GM21423 (cell line): ENCODE data around the gene MAPK7.

ENCODE experiments used
- ATAC-seq: cut with Tn5 transposase; IDR thresholded peaks from one replicate; pipeline ENCODE4 v1.9.1; 2021; ENCODE audit warnings: mild to moderate bottlenecking, moderate library complexity; ENCODE audit not compliant: unreplicated experiment

The MAPK7 gene

DNA sequence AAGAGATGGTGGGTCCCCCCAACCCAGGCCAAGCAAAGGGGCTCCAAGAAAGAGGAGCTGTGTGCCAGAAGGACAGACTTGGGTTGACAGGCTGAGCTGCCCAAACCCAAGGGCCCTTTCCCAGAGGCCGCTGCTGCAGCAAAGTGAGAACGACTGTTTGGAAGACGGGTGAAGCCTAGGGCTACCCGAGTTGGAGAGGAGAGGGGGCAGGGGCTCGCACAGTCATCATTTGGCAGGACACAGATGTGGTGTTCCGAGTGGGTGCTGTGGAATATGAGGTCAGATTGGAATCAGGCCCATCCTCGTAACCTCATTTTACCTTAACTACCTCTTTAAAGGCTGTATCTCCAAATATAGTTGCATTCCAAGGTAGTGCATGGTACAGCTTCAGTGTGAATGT, 14.0 kb downstream of the MAPK7 start:
- no peak for ATAC-seq

DNA sequence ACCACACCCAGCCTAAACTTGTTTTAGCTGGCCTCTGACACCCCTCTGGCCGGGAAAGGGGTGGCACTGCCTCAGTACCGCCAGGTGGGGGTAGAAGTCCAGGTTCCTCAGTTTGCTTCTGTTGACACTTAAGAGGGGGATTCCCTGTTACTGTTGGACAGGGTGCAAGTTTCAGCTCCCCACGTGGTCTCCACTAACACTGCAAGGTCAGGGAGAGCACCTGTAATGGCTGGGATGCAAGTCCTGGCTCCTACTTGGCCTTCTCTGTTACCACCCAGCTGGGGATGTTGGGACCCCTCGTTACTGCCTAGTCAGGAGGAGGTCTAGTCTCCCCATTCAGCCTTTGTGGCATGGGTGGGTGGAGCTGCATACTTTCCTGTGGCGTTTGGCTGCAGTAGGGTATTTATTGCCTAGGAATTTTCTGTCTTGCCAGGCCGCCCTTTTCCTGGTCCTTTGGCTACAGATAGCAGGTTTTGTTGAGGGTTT, 19.3 kb downstream of the MAPK7 start:
- no peak for ATAC-seq

DNA sequence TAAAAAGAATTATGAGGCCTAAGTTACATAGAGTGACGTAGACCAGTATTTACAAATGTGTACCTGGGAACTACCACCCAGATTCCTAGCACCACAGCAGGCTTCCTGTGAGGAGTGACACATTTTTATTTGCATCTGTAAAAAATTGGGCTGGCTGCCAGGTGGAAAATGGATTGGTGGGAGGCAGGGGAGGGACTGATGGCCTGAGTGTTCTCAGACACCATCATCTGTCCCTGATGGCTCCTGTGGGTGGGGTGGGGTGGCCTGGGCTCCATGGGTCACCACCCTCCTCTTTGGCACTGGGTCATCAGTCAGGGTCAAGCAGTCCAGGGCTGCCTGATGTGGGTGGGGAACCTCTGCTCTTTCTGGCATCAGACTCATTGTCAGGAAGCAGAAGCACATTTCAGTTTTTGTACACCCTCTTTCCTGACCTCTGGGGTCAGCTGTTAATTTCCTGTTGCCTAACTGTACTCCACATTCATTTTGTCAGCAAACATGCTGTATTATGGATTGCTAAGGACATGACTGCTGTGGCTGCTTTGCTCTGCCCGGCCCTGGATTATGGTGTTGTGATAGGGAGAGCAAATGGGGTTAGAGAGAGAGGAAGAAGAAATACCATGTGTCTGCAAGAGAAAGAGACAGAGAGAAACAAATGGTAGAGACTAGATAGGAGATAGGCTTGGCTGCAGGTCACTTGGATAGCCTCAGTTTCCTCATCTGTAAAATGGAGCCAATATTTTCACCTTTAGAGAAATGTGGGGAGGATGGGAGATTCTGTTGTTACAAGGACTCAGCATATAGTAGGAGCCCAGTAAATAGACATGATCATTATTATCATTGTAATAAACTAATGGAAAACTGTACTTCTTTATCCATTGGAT, 20.2 kb downstream of the MAPK7 start:
- ATAC-seq = no peak

DNA sequence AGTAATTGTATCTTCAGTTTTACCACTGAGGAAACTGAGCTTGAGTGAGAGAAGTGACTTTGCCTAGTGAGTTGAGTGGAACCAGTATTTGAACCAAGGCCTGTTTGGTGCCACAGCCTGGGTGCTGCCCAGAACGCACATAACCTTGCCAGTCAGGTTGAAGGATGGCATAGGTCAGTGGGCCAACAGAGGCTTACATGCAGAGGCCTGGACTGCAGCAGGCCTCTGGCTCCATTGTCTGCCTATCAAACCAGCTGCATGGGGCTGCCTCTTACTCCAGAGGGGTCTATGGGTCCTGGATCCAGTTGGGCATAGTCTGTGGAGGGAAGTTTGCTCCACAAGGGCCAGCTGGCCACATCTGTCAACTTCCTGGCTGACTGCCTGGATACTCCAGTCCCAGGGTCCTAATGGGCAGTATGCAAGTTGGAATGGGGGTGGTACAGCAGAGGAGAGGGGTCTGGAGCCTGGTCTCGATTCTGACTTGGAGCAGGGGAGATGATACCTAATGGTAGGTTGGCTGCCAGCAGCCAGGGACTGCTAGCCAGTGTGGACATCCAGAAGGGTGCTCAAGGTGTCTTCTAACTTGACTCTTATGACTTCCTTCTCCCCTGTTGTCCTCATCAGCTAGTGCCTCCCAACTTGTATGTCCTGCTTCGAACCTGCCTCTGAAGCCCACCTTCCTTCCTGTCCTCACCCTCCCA, 21.6 kb downstream of the MAPK7 start:
- ATAC-seq = no peak

DNA sequence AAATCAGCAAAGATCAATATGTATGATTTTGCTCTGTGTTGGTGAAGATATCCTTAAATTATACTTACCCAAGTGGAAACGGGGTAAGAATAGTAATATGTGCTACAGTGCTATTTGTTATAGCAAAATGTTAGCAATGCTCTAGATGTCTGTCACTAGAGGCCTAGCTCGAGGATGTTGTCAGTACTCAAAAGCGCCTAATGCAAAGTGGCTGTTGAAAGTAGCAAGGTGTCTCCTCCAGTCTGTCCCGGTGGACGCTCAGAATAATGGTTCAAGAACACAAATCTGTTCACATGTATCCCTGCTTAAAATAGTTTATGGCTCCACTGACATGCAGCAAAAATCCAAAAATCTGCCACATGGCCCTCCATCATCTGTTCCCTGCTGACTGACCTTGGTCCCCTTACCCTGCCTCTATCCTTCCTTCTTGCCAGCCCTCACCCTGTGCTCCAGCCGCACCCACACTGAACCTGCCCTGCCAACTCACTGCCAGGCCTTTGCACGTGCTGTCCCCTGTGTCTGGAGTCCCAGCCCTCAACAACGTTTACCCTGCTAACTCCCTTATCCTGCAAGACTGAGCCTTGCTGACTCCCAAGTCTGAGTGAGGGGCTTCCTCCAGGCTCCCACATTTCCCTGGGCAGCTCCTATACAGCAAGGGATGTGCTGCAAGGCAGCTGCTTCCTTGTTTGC, 23.2 kb downstream of the MAPK7 start:
- ATAC-seq = no peak

DNA sequence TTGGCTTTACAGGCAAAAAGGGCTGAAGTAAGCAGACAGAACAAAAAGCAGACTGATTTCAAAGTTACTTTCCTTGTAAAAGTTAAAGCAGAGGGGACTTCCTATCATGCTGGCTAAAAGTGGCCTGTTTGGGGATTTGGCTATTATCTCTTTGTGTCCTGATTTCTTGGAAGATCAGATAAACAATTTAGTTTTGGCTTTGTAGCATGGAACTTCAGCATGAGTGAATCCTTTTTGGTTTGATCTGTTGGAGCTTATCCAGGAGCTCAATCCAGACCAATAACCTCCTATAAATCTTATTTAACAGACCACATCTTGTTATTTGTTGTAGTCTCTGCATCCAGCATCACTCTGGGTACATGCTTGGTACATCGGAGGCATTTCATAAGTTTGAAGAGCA, 23.9 kb downstream of the MAPK7 start:
- ATAC-seq = no peak

DNA sequence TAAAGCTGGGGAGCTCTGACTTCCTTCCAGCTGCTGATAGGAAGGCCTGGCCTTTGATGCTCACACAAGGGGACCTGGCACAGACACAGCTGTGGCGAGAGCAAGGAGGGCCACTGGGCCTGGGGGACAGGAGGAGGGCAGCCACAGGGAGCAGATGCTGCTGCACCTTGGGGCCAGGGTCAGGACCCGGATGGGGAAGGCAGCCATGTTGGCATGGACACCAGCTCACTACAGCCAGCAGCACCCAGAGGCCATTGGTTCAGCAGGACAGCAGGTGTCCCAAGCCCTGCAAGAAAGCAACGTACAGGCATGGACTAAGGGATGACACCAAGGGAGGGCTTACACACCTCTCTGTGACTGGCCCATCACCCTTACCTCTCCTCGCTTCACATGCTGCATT, 24.7 kb downstream of the MAPK7 start:
- ATAC-seq = no peak

DNA sequence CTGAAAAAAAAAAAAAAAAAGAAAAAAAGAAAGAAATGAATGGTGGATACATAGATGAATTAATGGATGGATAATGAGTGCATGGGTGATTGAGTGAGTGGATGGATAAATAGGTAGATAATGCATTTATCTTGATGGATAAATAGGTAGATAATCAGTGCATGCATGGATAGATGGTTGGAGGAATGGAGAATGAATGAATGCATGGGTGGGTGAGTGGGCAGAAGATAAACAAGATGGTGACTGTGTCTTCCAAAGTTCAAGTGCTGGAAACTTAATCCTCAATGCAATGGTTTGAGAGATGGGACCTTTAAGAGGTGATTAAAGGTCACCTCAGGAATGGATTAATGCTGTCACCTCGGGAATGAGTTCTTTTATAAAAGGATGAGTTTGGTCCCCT, 26.0 kb downstream of the MAPK7 start:
- ATAC-seq = no peak

DNA sequence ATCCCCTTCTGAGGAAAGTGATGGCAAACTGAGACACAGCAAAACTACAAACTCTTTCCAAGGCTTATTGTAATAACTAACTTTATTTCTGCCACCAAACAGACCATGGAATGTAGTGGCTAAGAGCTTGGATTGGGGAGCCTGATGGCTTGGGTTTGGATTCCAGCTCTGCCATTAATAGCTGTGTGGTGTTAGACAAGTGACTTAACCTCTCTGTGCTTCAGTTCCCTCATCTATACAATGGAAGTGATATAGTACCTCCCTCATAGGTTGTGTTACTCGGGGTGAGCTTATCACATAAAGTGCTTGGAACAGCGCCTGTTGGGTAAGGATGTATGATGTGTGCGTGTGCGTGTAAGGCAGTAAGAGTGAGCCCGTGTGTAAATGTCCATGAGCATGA, 26.8 kb downstream of the MAPK7 start:
- ATAC-seq = no peak

DNA sequence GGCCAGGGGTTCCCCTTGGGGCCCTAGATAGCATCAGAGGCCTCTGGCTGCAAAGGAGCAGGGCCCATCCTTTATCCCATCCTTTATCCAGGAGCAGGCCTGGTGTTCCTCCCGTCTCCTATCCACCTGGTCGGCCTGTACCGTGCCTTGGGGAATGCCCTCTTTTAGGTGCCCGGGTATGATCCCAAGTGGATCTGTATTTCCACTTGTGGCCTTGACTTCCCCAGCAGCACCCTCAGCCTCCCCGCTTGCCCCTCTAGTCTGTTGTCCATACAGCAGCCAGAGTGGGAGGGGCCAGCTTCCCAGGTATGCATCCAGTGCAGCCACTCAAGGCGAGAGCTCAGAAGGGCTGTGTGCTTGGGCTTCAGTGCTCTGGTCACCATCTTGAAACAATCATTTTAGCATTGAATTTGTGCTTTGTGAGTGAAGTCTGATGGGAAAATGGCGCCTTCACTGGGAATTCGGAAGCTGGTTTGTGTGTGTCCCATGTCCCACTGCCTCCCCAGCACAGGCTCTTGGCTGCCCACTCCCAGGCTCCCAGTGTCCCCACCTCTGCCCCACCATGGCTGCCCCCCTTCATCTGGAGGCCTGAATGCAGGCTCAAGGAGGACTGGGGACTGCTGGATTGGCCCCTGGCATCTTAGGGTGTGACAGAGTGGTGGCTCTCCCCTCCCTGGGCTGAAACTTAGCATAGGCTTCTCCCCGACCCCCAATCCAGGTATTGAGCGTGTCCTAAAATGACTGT, 29.5 kb downstream of the MAPK7 start:
- no peak for ATAC-seq

DNA sequence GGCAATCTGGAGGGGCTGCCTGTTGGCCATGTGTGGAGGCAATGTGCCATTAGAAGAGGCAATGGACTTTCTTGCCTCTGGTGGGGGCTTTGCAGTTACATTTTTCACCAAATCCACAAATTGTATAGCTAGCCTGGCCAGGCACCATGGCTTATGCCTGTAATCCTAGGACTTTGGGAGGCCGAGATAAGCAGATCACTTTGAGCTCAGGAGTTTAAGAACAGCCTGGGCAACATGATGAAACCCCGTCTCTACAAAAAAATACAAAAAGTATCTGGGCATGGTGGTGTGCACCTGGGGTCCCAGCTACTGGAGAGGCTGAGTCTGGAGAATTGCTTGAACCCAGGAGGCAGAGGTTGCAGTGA, 30.0 kb downstream of the MAPK7 start:
- no peak for ATAC-seq

DNA sequence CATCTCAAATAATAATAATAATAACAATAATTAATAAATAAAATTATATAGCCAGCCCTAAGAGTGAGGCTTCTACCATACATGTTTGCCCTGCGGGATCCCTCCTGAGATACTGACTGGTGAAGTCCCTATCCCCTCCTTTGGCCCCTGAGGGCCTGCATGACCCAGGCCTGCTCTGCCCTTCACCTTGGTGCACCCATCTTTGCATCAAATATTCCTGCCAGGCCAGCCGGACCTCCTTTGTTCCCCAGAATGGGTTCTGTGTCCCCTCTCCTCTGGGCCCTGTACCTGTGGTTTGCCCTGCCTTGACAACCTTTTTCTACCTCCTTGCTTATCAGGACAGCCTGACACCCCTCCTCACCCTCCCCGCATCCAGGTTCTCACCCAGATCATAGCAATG, 30.8 kb downstream of the MAPK7 start:
- no peak for ATAC-seq

DNA sequence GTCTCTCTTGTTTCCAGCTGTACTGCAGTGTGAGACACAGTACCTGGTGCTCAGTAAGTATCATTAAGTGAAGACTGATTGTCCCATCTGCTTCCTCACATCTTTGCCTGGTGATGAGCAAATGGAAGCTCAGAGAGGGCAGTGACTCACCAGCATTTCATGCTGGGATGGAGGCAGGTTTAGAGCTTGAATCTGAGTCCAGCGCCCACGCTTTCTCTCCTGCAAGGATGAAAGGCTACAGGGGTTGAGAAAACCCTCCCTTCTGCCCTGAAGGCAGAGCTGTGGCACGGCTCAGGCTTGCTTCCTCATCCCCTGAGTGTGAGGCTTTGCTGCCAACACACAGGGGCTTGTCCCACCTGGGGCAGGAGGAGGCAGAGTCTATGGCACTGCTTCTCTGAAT, 31.2 kb downstream of the MAPK7 start:
- ATAC-seq = no peak

DNA sequence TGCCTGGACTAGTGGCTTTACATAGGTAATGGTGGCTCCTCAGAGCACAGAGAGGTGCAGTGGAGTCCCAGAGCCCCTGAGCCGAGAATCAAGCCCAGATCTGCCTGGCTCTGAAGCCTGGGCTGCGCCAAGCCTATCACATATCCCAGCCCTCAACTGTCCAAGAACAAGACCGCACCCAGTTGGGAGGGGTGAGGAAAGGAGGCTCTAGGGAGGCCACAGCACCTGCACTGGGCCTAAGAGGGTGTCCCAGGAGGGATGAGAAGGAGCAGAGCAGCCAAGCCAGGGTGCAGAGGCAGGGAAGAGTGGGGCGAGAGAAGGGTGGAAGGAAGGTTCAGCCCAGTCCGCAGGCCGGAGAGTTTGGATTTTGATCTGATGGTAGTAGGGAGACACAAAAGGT, 31.8 kb downstream of the MAPK7 start:
- ATAC-seq = no peak

DNA sequence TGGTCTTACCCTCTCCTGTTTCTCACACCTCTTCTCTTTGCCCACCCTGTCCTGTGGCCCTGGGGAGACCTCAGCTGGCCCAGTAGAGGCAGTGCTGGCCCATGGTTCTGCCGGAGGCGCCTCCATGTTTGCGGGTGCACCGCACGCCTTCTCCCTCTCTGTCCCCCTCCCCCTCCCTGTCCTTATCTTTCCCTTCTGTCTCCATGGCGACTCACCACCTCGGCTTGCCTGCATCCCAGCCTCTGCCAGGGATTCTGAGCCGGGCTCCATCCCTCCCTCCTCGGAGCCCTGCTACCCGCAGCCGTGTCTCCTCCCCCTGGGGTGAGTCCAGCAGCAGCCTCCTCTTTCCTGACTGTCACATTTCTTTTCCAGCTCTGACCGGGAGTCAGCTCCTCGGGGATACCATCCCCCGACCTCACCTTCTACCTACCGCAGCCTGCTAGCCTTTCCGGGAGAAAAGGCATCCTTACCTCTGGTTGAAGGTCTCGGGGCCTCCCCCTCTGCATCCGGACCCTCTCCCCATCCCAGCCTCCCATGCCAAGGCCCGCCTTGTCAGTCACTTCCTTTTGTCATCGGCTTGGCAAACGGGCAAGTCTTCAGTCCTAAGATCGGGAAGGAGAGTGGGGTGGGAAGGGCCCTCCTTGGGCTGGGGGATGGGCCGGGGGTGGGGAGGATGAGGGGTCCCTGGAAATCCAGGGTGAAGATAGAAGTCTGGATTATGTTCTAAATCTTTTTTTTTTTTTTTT, 32.8 kb downstream of the MAPK7 start, which contains the start of gene RNF112:
Gene RNF112, plus strand, starts transcription at position 358 of the 746 bp plus-strand sequence. Its CDS starts 177 bp downstream, at position 535.
- no peak for ATAC-seq

DNA sequence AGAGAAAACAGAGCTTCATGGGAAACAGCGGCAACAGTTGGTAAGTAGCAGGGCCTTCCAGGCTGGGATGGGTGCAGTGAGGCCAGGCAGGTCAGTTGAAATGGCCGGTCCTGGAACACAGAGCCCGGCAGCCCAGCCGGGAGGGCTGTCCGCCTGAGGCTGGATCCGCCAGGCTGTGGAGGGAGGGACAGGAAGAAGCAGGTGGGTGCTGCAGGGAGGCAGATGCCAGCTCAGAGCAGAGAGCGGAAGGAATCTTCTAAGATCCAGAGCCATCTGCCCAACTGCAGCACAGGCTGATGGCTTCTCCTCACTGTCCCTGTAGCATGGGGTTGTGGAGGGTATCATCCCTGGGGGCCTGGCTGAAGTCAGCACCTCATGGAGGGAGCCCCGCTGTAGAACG, 33.3 kb downstream of the MAPK7 start:
- no peak for ATAC-seq

DNA sequence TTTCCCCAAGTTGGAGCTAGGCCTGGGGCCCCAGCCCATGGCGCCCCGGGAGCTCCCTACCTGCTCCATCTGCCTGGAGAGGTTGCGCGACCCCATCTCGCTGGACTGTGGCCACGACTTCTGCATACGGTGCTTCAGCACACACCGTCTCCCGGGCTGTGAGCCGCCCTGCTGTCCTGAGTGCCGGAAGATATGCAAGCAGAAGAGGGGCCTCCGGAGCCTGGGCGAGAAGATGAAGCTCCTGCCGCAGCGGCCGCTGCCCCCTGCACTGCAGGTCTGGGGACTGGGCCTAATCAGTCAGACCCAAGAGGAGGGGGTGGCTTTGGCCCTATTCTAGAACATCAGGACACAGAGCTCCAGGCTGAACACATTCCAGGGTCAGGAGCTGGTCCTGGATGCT, 34.2 kb downstream of the MAPK7 start:
- no peak for ATAC-seq

DNA sequence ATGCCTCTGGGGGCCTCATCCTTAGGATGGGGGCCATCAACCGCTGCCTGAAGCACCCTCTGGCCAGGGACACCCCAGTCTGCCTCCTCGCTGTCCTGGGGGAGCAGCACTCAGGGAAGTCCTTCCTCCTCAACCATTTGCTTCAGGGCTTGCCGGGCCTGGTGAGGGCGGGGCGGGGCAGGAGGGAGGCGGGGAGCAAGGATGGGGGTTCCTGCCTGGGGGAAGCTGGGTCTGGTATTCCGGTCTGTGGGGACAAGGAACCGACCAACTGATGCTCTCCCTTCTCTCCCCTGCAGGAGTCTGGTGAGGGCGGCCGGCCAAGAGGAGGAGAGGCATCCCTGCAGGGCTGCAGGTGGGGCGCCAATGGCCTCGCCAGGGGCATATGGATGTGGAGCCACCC, 34.7 kb downstream of the MAPK7 start:
- ATAC-seq = no peak

DNA sequence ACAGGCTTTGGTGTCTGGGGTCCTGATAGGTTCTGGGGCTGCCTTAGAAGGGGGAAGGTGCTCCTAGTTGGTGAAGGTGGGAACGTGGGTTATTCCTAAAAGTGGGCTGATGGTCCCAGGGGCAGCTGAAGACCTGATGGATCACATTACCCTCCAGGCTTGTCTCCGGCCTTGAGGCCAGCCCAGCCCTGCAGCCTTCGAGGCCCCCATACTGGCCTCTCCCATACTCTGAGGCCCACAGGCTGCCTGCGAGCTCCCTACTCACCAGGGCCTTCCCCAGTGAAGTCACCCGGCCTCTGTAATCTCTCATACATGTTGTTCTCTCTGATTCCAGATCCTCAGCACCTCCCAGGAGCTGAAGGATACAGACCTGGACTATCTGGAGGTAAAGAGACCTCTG, 35.5 kb downstream of the MAPK7 start:
- no peak for ATAC-seq
